NK-92 (cell line): Measurements from ENCODE around the gene IL3RA.
"Not testable (repeated sequence)": the region's sequence is repeated elsewhere in the genome, so short reads cannot be mapped to it uniquely, and the experiment has no call there.

ENCODE experiments used
- DNase-seq: peaks from one replicate; lab custom pipeline; 2025; ENCODE audit not compliant: unreplicated experiment; lab: John Stamatoyannopoulos, UW

Gene IL3RA

DNA sequence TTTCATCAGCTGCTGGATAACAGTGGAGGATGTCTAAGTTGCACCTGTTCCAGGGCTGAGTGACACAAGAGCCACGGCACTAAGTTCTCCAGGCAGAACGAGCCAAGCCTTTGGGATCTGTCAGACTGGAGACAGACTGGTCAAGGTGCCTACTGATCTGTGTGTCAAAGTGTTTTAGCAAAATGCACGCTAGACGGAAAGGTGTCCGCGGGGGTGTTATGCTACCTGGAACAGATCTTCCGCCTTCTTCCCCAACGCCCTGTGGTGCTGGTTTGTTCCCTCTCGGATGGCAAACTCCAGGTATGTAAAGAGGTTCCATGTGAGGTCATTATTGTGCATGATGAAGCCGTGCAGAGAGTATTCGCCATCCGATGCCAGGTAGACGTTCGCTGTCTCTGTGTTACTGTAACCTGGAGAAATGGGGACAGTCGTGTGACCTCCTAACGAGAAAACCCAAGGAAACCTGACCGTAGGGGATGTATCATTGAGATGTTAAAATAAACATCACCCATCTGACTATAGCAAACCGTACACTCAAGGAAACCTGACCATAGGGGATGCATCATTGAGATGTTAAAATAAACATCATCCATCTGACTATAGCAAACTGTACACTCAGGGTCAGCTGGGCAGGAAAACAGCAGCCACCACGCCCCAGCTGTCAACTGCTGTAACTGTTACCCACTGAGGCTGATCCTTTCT, 85.0 kb downstream of the IL3RA start:
- DNase-seq, result no peak

DNA sequence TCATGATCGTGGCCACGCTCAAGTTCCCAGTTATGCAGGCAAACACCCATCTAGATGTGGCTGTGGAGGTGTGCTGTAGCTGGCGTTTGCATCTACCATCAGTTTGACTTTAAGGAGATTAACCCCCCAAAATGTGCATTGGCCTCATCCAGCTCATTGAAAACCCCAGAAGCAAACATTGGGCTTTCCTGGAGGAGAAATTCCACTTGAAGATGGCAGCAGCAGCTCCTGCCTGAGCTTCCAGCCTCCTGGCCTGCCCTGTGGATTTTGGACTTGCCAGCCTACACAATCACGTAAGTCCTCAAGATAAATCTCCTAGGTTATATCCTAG, 85.5 kb downstream of the IL3RA start:
- DNase-seq, result no peak

DNA sequence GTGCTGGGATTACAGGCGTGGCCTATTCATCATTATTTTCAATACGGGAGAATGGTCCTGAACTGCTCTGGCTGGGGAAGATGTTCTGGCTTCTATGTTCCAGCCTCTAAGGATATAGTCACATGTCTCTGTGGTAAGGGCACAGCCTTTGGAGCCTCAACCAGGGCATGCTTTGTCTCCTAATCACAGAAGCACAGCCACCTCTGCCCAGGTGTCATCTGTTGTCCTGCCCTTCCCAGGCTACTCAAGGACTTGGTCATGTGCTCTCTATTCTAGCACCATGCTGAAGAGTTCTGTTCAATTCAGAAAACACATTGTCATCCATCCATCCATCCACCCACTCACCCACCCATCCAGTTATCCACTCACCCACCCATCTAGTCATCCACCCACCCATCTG, 86.6 kb downstream of the IL3RA start:
- DNase-seq, result no peak

DNA sequence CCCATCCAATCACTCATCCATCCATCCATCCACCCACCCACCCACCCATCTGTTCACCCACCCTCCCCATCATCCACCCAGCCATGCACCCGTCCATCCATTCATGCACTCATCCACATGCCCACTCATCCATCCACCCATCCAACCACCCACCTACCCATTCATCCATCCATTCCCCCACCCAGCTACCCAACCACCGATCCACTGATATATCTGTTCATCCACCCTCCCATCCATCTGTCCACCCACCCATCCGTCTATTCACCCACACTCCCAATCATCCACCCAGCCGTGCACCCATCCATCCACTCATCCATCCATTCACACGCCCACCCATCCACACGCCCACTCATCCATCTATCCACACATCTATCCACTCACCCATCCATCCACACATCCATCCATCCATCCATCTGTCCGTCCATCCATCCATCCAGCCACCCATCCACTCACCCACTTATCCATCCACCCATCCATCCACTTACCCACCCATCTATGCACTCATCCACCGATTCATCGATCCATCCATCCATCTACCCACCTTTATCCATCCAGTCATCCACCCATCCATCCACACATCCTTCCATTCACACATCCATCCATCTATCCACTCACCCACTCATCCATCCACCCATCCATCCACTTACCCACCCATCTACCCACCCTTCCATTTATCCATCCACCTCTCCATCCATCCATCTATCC, 87.7 kb downstream of the IL3RA start:
- DNase-seq, result no peak

DNA sequence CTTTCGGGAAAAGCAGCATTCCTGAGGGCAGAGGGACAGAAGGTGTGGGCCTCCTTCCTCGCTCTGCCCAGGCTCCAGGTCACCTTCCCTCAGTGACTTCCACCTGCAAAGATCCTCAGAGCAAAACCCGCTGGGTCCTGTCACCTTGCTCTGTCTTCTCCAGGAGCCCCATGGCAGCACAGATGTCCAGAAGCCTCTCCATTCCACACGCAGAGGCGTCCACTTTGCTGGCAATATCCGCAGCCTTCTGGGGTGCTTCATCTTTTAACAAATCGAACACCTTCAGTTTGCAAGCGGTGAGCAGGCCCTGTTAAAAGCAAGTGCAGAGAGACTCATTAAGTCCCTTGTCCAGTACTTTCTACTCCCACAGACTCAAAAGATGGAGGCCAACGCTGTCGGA, 88.8 kb downstream of the IL3RA start:
- DNase-seq, result no peak

DNA sequence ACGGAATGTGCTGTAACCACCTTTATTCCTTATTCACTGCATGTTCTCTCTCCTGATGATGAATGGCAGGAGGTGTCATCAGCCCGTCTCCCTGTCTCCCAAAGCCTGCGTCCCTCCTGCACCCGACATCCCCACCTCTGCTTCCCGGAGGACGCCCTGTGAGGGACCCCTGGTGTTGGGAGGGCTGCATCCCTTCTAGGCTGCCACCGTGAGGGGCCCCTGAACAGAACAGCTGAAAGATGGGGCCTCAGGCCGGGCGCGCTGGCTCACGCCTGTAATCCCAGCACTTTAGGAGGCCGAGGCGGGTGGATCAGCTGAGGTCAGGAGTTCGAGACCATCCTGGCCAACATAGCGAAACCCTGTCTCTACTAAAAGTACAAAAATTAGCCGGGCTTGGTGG, 89.7 kb downstream of the IL3RA start:
- DNase-seq, result not testable (repeated sequence)

DNA sequence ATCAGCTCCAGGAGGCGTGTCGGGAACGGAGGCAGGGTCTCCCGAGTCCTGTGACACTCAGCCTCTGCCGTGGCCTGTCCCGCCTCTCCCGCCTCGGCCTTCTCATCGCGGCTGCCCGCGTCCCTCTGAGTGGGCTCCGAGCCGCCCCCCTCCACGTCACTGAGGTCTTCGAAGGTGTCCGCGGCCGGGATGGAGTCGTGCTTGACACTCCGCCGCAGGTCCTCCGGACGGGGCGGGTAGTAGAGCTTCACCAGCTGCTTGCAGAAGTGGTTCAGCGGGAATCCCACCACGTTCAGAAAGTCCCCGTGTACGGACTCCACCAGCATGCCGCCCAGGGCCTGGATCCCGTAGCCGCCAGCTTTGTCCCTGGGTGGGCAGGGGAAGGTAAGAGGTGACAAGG, 91.2 kb downstream of the IL3RA start:
- no peak for DNase-seq

DNA sequence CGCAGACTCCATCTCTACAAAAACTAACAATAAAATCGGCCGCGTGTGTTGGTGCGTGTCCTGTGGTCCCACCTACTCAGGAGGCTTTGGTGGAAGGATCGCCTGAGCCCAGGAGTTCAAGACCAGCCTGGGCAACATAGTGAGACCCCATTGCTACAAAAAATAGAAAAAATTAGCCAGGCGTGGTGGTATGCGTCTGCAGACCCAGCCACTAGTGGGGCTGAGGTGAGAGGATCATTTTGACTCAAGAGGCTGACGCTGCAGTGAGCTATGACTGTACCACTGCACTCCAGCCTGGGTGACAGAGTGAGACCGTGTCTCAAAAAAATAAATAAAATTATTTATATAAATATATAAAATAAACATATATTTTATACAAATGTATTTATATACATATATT, 93.9 kb downstream of the IL3RA start:
- no peak for DNase-seq
